ENCODE results near the gene FAT1. TPM values are rescaled to one million over a fixed set of nuclear protein-coding genes. Genes with fewer than 3 reads are reported as not detected.

FAT1 gene
- total and polyA plus RNA-seq, 12 donors: 20.4 to 131 (median 75.5) TPM

- intact Hi-C loops (cut with DNase I): no loop called here
Observed at GRCh38 chr4:186715077-186715476, 8.6 kb downstream of the FAT1 start.

GRCh38 chr4:186714006-186714675 lies 9.5 kb downstream of the FAT1 start:
- intact Hi-C loops (cut with DNase I): no loop called here
- H3K27ac ChIP-seq: peak overlapping the region in 5 of 10 donors; percentile 1 to 79 (median 40)
- DNase-seq (peak in 1 of 2 donors; percentile 27), ATAC-seq (peak in 5 of 8 donors; percentile 24 to 72 (median 48))
- no peaks in the 10 kb centered on the region for H3K27me3 ChIP-seq
- H3K4me3 ChIP-seq: no peak overlapping the region
- no peak for TF ChIP-seq CTCF (IDR thresholded peaks at IDR 0.05)
- 52 to 66% methylated on average over 16 of the region's 16 CpGs for WGBS, 2 donors
- H3K4me1 ChIP-seq: peaks cover 4 to 81% (median 20%) of the 10 kb centered on the region in 9 donors
- peaks cover 0 to 5% (median 1%) of the 10 kb centered on the region in 9 donors for H3K36me3 ChIP-seq
- peaks cover 0 to 8% (median under 1%) of the 10 kb centered on the region in 11 donors for H3K9me3 ChIP-seq

More at GRCh38 chr4:186715077-186715476, 8.6 kb downstream of the FAT1 start:
- no peak for TF ChIP-seq CTCF (IDR thresholded peaks at IDR 0.05)
- ATAC-seq (no peak), DNase-seq (no peak)
- Histone ChIP-seq H3K27me3 (no peaks in the 10 kb centered on the region), H3K27ac (no peak overlapping the region), H3K9me3 (peaks cover 0 to 17% (median 10%) of the 10 kb centered on the region in 11 donors), H3K4me3 (no peak overlapping the region), H3K4me1 (peaks cover 4 to 72% (median 19%) of the 10 kb centered on the region in 9 donors), H3K36me3 (no peaks in the 10 kb centered on the region)
- WGBS, 2 donors: 76 to 82% methylated on average over 5 of the region's 5 CpGs

- H3K9me3 ChIP-seq: no peaks in the 10 kb centered on the region
- no peak overlapping the region for H3K4me3 ChIP-seq
- H3K27me3 ChIP-seq: no peaks in the 10 kb centered on the region
- peaks cover 0 to 19% (median 10%) of the 10 kb centered on the region in 9 donors for H3K36me3 ChIP-seq
- peak overlapping the region in 6 of 10 donors; percentile 1 to 79 (median 58) for H3K27ac ChIP-seq
- DNase-seq (peak in 1 of 2 donors; percentile 67), ATAC-seq (peak; percentile 66 to 93 (median 87))
- intact Hi-C loops (cut with DNase I): no loop called here
- 41 to 58% methylated on average over 7 of the region's 7 CpGs for WGBS, 2 donors
- H3K4me1 ChIP-seq: peaks cover 4 to 83% (median 25%) of the 10 kb centered on the region in 9 donors
- no peak for TF ChIP-seq CTCF (IDR thresholded peaks at IDR 0.05)
Observed at GRCh38 chr4:186712690-186713089, 11.0 kb downstream of the FAT1 start.

GRCh38 chr4:186710521-186711119 lies 13.0 kb downstream of the FAT1 start:
- no peaks in the 10 kb centered on the region for H3K9me3 ChIP-seq
- H3K4me3 ChIP-seq: no peak overlapping the region
- ATAC-seq: peak in 1 of 8 donors; percentile 10
- no peak for DNase-seq
- WGBS, 2 donors: 27 to 38% methylated on average over 5 of the region's 5 CpGs
- intact Hi-C loops (cut with DNase I): no loop called here
- H3K4me1 ChIP-seq: peaks cover 3 to 81% (median 21%) of the 10 kb centered on the region in 9 donors
- no peaks in the 10 kb centered on the region for H3K27me3 ChIP-seq
- H3K36me3 ChIP-seq: peaks cover 0 to 36% (median 14%) of the 10 kb centered on the region in 9 donors
- no peak for TF ChIP-seq CTCF (IDR thresholded peaks at IDR 0.05)
- peak overlapping the region in 8 of 10 donors; percentile 4 to 78 (median 55) for H3K27ac ChIP-seq
